ENCODE measurements around the gene ASF1A. TPM values are rescaled to one million over a fixed set of nuclear protein-coding genes. Genes with fewer than 3 reads are reported as not detected.

ASF1A gene
- total RNA-seq, 3 donors from 2014 or later = 37.8 to 48.9 (median 40.2) TPM

- DNase-seq (no peak), ATAC-seq (no peak)
- no peaks in the 10 kb centered on the region for H3K27me3 Mint-ChIP-seq (ENCODE audit: low read depth)
- H3K4me1 Mint-ChIP-seq (ENCODE audit: low read depth) = no peaks in the 10 kb centered on the region
- H3K4me3 Mint-ChIP-seq = no peak overlapping the region
- no peaks in the 10 kb centered on the region for H3K9me3 Mint-ChIP-seq
- peaks cover 43% of the 10 kb centered on the region for H3K36me3 Mint-ChIP-seq (ENCODE audit: insufficient read depth)
Measured at GRCh38 chr6:118913161-118913560, 19.2 kb downstream of the ASF1A start.

GRCh38 chr6:118914598-118914997 lies 20.6 kb downstream of the ASF1A start:
- peaks cover 45% of the 10 kb centered on the region for H3K36me3 Mint-ChIP-seq (ENCODE audit: insufficient read depth)
- ATAC-seq = no peak

DNA sequence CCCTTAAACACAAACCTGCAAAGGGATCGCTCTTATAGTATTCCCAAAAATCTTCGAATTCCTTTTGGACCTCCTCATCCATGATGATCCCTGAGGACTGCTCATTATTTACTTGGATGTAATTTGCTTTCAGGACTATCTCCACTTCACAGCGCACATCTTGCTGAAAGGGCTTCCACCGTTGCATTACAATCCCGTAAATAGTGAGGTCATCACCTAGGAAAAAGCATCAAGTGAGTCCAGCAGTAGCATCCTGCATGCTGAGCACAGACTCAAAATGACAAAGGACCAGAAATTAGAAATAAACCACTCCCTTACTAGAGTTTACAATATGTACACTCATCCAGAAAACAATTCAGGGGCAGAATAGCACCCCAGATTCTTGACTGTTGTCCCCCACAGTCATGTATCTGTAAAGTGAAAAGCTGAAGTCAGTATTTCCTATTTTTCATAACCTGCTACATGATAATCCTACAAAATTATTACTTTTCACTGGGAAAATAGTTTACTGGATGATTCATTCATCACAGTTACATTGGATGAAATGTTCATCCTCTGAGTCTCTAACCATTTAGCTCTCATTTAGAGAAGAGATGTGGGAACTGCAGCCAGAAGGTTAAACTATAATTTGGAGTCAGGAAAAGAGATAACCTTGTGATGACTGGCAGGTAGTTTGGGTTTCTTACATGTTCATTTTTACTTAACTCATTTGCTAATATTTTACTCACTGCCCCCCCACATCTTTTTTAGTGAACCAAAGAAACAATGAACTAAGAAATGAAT lies 23.8 kb downstream of the ASF1A start:
- no peaks in the 10 kb centered on the region for H3K9me3 Mint-ChIP-seq
- no peaks in the 10 kb centered on the region for H3K27me3 Mint-ChIP-seq (ENCODE audit: low read depth)
- no peak overlapping the region for H3K4me3 Mint-ChIP-seq
- ATAC-seq = no peak
- DNase-seq = no peak
- H3K36me3 Mint-ChIP-seq (ENCODE audit: insufficient read depth) = peaks cover 57% of the 10 kb centered on the region
- H3K4me1 Mint-ChIP-seq (ENCODE audit: low read depth) = no peaks in the 10 kb centered on the region

More at GRCh38 chr6:118914598-118914997, 20.6 kb downstream of the ASF1A start:
- H3K9me3 Mint-ChIP-seq = no peaks in the 10 kb centered on the region
- H3K27me3 Mint-ChIP-seq (ENCODE audit: low read depth) = no peaks in the 10 kb centered on the region
- no peak for DNase-seq
- H3K4me1 Mint-ChIP-seq (ENCODE audit: low read depth) = no peaks in the 10 kb centered on the region
- H3K4me3 Mint-ChIP-seq = no peak overlapping the region

GRCh38 chr6:118918329-118918725 lies 24.4 kb downstream of the ASF1A start:
- H3K4me3 Mint-ChIP-seq = no peak overlapping the region
- peaks cover 55% of the 10 kb centered on the region for H3K36me3 Mint-ChIP-seq (ENCODE audit: insufficient read depth)

DNA sequence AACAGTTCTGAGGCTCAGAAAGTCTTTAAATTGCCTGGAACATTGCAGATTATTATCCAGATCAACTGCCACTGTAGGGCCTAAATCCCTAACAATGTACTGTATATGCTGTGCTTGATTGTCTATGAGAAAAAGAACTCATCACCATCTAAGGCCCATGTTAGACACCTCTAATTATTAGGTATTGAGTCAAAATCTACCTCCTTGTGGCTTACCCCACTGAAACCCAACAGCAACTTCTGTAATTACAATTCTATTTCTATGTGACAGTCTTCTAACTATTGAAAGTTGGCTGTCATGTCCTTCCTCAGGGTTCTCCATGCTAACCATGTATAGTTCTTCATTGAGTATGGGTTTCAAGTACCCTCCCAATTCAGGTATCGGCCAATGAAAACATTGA lies 27.1 kb downstream of the ASF1A start:
- ATAC-seq (no peak), DNase-seq (no peak)
- Mint-ChIP-seq H3K4me3 (no peak overlapping the region), H3K4me1 (ENCODE audit: low read depth) (no peaks in the 10 kb centered on the region), H3K9me3 (no peaks in the 10 kb centered on the region), H3K27me3 (ENCODE audit: low read depth) (no peaks in the 10 kb centered on the region), H3K36me3 (ENCODE audit: insufficient read depth) (peaks cover 52% of the 10 kb centered on the region)

More at GRCh38 chr6:118918329-118918725, 24.4 kb downstream of the ASF1A start:
- H3K4me1 Mint-ChIP-seq (ENCODE audit: low read depth) = no peaks in the 10 kb centered on the region
- no peaks in the 10 kb centered on the region for H3K27me3 Mint-ChIP-seq (ENCODE audit: low read depth)
- H3K9me3 Mint-ChIP-seq = no peaks in the 10 kb centered on the region
- no peak for ATAC-seq
- no peak for DNase-seq

DNA sequence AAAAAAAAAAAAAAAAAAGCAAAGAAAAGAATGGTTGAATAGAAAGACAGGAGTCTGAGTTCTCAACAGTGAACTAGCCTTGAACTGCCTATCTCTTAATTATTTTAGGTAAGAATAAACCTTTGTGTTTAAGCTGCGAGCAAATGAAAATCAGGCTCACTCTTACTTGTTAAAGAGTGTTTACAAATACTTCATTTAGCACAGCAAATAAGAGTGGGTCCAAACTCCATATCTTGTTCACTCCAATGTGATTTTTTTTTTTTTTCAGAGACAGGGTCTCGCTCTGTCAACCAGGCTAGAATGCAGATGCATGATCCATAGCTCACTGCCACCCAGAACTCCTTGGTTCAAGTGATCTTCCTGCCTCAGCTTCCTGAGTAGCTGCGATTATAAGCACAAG lies 29.1 kb downstream of the ASF1A start:
- H3K4me1 Mint-ChIP-seq (ENCODE audit: low read depth) = peaks cover 4% of the 10 kb centered on the region
- DNase-seq = no peak
- no peaks in the 10 kb centered on the region for H3K9me3 Mint-ChIP-seq
- no peak for ATAC-seq
- no peak overlapping the region for H3K4me3 Mint-ChIP-seq
- H3K27me3 Mint-ChIP-seq (ENCODE audit: low read depth) = no peaks in the 10 kb centered on the region
- H3K36me3 Mint-ChIP-seq (ENCODE audit: insufficient read depth) = peaks cover 53% of the 10 kb centered on the region

- peaks cover 21% of the 10 kb centered on the region for H3K36me3 Mint-ChIP-seq (ENCODE audit: insufficient read depth)
- ATAC-seq (no peak), DNase-seq (no peak)
- no peak overlapping the region for H3K4me3 Mint-ChIP-seq
- H3K4me1 Mint-ChIP-seq (ENCODE audit: low read depth) = peaks cover 23% of the 10 kb centered on the region
- no peaks in the 10 kb centered on the region for H3K9me3 Mint-ChIP-seq
- no peaks in the 10 kb centered on the region for H3K27me3 Mint-ChIP-seq (ENCODE audit: low read depth)
Measured at GRCh38 chr6:118930680-118931079, 36.7 kb downstream of the ASF1A start.

DNA sequence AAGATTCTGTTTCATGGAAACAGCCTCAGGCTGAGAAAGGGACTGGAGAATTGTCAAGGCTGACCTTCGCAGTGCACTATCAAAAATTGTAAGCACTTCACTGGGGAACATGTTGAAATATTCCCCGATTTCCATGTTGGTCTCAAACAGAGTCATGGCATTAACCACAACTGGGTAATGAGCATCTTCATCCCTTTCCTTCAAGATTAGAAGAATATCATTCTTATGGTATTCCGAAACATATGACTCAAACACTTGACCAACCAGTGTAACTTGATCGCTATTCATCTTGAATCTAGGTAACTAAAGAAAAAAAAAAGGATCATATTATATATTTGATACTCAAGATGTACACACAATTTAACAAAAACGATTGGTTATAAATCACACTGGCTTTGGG lies 37.5 kb downstream of the ASF1A start:
- no peak for DNase-seq
- H3K4me3 Mint-ChIP-seq = no peak overlapping the region
- no peaks in the 10 kb centered on the region for H3K27me3 Mint-ChIP-seq (ENCODE audit: low read depth)
- H3K36me3 Mint-ChIP-seq (ENCODE audit: insufficient read depth) = peaks cover 19% of the 10 kb centered on the region
- no peaks in the 10 kb centered on the region for H3K9me3 Mint-ChIP-seq
- H3K4me1 Mint-ChIP-seq (ENCODE audit: low read depth) = peaks cover 26% of the 10 kb centered on the region
- ATAC-seq = no peak

- Mint-ChIP-seq H3K36me3 (ENCODE audit: insufficient read depth) (peaks cover 18% of the 10 kb centered on the region), H3K9me3 (no peaks in the 10 kb centered on the region), H3K4me3 (no peak overlapping the region), H3K4me1 (ENCODE audit: low read depth) (peaks cover 29% of the 10 kb centered on the region), H3K27me3 (ENCODE audit: low read depth) (no peaks in the 10 kb centered on the region)
- DNase-seq = no peak
- ATAC-seq = no peak
Measured at GRCh38 chr6:118932421-118932820, 38.5 kb downstream of the ASF1A start.

DNA sequence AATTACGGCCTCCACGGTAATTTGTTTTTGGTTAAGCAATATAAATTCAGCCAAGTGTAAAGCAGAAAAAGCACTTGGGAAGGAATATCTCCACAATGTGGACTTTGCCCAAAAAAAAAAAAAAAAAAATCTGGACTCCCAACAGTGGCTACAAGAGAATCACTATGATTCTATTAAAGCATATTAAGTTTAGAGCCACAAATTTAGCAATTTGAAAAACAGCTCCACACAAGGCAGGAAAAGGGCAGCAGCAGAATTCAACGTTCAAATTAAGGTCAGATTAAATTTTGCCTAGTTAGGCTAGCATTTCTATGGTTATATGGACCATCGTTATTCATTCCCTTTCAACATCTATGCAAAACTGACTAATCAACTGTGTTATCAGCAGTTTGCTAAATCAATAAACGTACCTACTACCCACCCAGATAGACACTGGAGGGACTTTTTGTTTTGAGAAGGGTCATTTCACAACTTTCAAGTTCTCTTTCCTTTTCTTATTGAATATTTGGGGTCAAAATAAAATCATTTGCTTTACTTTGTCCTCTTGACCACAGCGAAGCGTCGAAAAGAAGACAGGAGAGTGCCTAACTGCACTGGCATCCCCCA lies 40.0 kb downstream of the ASF1A start:
- H3K36me3 Mint-ChIP-seq (ENCODE audit: insufficient read depth) = peaks cover 23% of the 10 kb centered on the region
- peaks cover 25% of the 10 kb centered on the region for H3K4me1 Mint-ChIP-seq (ENCODE audit: low read depth)

DNA sequence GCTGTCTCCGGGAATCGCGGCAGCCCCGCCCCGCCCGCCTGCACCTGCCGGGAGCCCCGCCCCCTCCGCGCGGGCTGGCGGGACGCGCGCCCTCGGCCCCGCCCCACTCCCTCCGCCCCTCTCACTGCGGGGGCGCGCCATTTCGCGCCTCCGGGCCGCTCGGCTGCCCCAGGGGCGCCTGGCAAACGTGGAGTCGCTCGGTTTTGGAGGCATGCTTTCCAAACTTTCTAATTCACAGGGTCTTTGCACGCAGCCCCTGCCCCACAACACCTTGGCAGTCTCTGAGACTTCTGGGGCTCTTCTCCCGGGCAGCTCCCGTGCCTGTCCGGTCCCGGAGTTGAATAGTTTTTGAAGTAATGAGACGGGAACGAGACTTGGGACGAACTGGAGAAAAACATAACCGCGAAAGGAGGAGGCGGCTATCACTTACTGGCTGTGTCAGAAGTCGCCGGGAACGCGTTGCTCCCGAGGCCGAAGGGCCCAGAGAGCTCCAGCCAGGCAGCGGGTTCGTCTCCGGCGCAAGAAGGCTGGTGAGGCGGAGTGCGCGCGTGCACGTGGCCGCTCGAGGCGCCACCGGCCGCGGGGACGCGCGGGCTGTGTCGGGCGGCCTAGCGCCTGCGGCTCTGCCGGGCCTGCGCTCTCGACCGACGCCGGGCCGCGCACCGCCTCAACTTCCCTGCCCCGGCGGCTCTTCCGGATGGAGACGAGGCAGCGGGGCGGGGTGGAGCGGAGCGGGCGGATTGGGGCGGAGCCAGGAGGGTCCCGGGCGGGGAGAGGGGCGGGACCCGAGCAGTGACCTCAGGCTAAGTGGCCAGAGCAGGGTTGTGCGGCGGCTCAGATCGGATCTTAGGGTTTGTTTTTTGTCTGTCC lies 40.7 kb downstream of the ASF1A start, which contains the start of gene MCM9:
Gene MCM9 (minus strand): TSS at position 699 of the 870 bp plus-strand sequence. CDS start 3,436 bp downstream, outside the sequence.
- Mint-ChIP-seq H3K4me1 (ENCODE audit: low read depth) (peaks cover 25% of the 10 kb centered on the region), H3K9me3 (peaks cover 5% of the 10 kb centered on the region), H3K36me3 (ENCODE audit: insufficient read depth) (peaks cover 30% of the 10 kb centered on the region), H3K4me3 (peak within 1 kb of the TSS; percentile 89), H3K27me3 (ENCODE audit: low read depth) (no peaks in the 10 kb centered on the region)
- ATAC-seq (peak; percentile 96 to 97), DNase-seq (peak; percentile 85)

More for the DNA sequence above, 40.0 kb downstream of the ASF1A start:
- DNase-seq (no peak), ATAC-seq (no peak)
- peaks cover 5% of the 10 kb centered on the region for H3K9me3 Mint-ChIP-seq
- H3K4me3 Mint-ChIP-seq = peak overlapping the region; percentile 89
- H3K27me3 Mint-ChIP-seq (ENCODE audit: low read depth) = no peaks in the 10 kb centered on the region

GRCh38 chr6:118935331-118935668 lies 41.3 kb downstream of the ASF1A start:
- no peaks in the 10 kb centered on the region for H3K27me3 Mint-ChIP-seq (ENCODE audit: low read depth)
- peak overlapping the region; percentile 89 for H3K4me3 Mint-ChIP-seq
- no peak for ATAC-seq
- no peak for DNase-seq
- peaks cover 5% of the 10 kb centered on the region for H3K9me3 Mint-ChIP-seq
- peaks cover 32% of the 10 kb centered on the region for H3K36me3 Mint-ChIP-seq (ENCODE audit: insufficient read depth)
- peaks cover 25% of the 10 kb centered on the region for H3K4me1 Mint-ChIP-seq (ENCODE audit: low read depth)

DNA sequence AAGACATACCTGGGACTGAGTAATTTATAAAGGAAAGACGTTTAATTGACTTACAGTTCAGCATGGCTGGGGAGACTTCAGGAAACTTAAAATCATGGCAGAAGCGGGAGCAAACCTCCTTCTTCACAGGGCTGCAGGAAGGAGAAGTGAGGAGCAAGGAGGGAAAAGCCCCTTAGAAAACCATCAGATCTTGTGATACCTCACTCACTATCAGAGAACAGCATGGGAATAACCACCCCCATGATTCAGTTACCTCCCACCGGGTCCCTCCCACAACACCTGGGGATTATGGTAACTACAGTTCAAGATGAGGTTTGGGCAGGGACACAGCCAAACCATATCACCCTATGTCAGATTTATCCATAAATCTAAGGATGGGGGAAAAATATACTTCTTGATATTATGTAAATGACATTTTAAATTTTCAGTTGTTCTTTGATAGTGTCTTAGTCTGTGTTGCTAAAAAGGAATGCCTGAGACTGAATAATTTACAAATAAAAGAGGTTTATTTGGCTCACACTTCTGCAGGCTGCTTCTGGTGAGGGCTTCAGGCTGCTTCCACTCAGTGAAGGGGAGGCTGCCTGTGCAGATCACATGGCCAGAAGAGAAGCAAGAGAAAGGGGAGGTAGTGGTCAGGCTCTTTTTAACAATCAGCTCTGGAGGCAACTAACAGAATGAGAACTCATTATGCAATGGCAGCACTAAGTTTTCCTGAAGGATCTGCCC lies 42.2 kb downstream of the ASF1A start:
- peaks cover 5% of the 10 kb centered on the region for H3K9me3 Mint-ChIP-seq
- peak overlapping the region; percentile 89 for H3K4me3 Mint-ChIP-seq

DNA sequence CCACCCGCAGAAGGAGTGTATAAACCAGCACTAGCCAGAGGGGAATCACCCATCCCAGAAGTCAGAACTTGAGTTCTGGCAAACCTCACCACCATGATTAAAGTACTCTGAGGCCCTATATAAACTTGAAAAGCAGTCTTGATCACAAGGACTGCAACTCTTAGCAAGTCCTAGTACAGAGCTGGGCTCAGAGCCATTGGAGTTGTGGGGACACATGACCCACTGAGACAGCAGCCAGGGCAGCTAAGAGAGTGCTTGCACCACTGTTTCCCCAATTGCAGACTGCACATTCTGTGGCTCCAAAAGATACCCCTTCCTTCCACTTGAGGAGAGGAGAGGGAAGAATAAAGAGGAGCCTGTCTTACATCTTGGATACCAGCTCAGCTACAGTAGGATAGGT lies 45.7 kb downstream of the ASF1A start:
- H3K9me3 Mint-ChIP-seq = peaks cover 21% of the 10 kb centered on the region
- ATAC-seq = no peak
- peaks cover 11% of the 10 kb centered on the region for H3K4me1 Mint-ChIP-seq (ENCODE audit: low read depth)
- H3K27me3 Mint-ChIP-seq (ENCODE audit: low read depth) = no peaks in the 10 kb centered on the region
- no peak overlapping the region for H3K4me3 Mint-ChIP-seq
- peaks cover 20% of the 10 kb centered on the region for H3K36me3 Mint-ChIP-seq (ENCODE audit: insufficient read depth)
- no peak for DNase-seq

More for the DNA sequence above, 42.2 kb downstream of the ASF1A start:
- no peak for ATAC-seq
- Mint-ChIP-seq H3K4me1 (ENCODE audit: low read depth) (peaks cover 25% of the 10 kb centered on the region), H3K27me3 (ENCODE audit: low read depth) (no peaks in the 10 kb centered on the region), H3K36me3 (ENCODE audit: insufficient read depth) (peaks cover 24% of the 10 kb centered on the region)
- DNase-seq = no peak

Data from activated T-cell treated with anti-CD3 and anti-CD28 coated beads, Interleukin-2, amount 50 U/mL, for 4 hours (primary cell).